Spinal cord (tissue), 10 donors: Measurements from ENCODE around the gene RBBP9. TPM values are rescaled to one million over a fixed set of nuclear protein-coding genes. Genes with fewer than 3 reads are reported as not detected.

ENCODE experiments used
- DNase-seq, 6 donors: peaks; one replicate each; pipeline versions ENCODE4 v3.0.0 to v3.0.0-alpha.2; 2013 to 2015; ENCODE audit warnings: low spot score in 6 of 6, low read depth in 4 of 6
- H3K27ac ChIP-seq: one replicate; pipeline ENCODE4 v1.5.1; 2013; ENCODE audit warnings: low read depth, low read length, control low read depth
- H3K27me3 ChIP-seq: one replicate; pipeline ENCODE4 v1.6.1; 2013; ENCODE audit warnings: low read length; ENCODE audit not compliant: control insufficient read depth, insufficient read depth
- H3K36me3 ChIP-seq: one replicate; pipeline ENCODE4 v1.6.1; 2013; ENCODE audit warnings: low read length; ENCODE audit not compliant: control insufficient read depth, insufficient read depth
- H3K4me1 ChIP-seq: one replicate; pipeline ENCODE4 v1.6.1; 2013; ENCODE audit warnings: low read length; ENCODE audit not compliant: control insufficient read depth, insufficient read depth
- H3K4me3 ChIP-seq: one replicate; pipeline ENCODE4 v1.5.1; 2013; ENCODE audit warnings: low read depth, low read length, control low read depth
- H3K9me3 ChIP-seq: one replicate; pipeline ENCODE4 v1.6.1; 2013; ENCODE audit warnings: low read length; ENCODE audit not compliant: control insufficient read depth, insufficient read depth
- WGBS: methylation state at CpG from one replicate; pipeline ENCODE4 v1.1.5; 2013; ENCODE audit warnings: missing lambda C conversion rate; ENCODE audit not compliant: insufficient coverage; 5-methylcytosine and 5-hydroxymethylcytosine counted together
- long read RNA-seq, 4 donors: transcript quantifications; one replicate each; lab custom pipeline, GENCODE V29; 2026
- polyA plus RNA-seq, 2 donors: library from polyadenylated mRNA; unstranded; fragments of 120-200 nt; gene quantifications; one replicate each; pipeline ENCODE4 v1.2.1, GENCODE V29; 2013; ENCODE audit not compliant: insufficient read length in 2 of 2
- total RNA-seq, 2 donors: library from RNA; depleted of rRNA in 1 of 2; stranded (reverse); fragments of 120-200 nt in 1 of 2; fragments of >200 nt in 1 of 2; gene quantifications; one replicate each; pipeline versions ENCODE4 v1.2.3 to v1.2.4, GENCODE V29; 2013 to 2014
- donor health status: healthy.

Gene RBBP9
- total RNA-seq (10 to 100 TPM; 27.7 to 31.5 TPM), polyA plus RNA-seq (10 to 100 TPM; 26.0 to 33.1 TPM)
- long read RNA-seq, donor 1, transcript RBBP9-201 (5 exons, 3,861 nt) = major isoform, 8 of 13 reads
- long read RNA-seq, donor 1, transcript RBBP9-202 (4 exons, 830 nt) = minor isoform, 5 of 13 reads
- long read RNA-seq, donor 1, partial matches to known transcripts = 0 of 13 reads
- long read RNA-seq, donor 1, other reads (novel, unspliced or antisense) = 0 of 13 reads
- long read RNA-seq, donor 2, transcript RBBP9-201 (5 exons, 3,861 nt) = major isoform, 11 of 11 reads
- long read RNA-seq, donor 2, partial matches to known transcripts = 0 of 11 reads
- long read RNA-seq, donor 2, other reads (novel, unspliced or antisense) = 0 of 11 reads
- long read RNA-seq, donor 3, transcript RBBP9-201 (5 exons, 3,861 nt) = major isoform, 7 of 10 reads
- long read RNA-seq, donor 3, partial matches to known transcripts = 0 of 10 reads
- long read RNA-seq, donor 3, other reads (novel, unspliced or antisense) = 0 of 10 reads
- long read RNA-seq, donor 4, transcript RBBP9-201 (5 exons, 3,861 nt) = major isoform, 16 of 17 reads
- long read RNA-seq, donor 4, partial matches to known transcripts = 0 of 17 reads
- long read RNA-seq, donor 4, other reads (novel, unspliced or antisense) = 0 of 17 reads

- peaks cover 2% of the 10 kb centered on the region for H3K27me3 ChIP-seq
- H3K36me3 ChIP-seq = no peaks in the 10 kb centered on the region
- under 1% methylated on average over 27 of the region's 31 CpGs for WGBS
- H3K4me3 ChIP-seq = peak within 1 kb of the TSS; percentile 98
- peak; percentile 67 to 97 (median 81) for DNase-seq
- peaks cover 3% of the 10 kb centered on the region for H3K4me1 ChIP-seq
- no peaks in the 10 kb centered on the region for H3K9me3 ChIP-seq
- peak within 1 kb of the TSS; percentile 85 for H3K27ac ChIP-seq
These were observed at the start of gene RBBP9 for GRCh38 chr20:18496740-18497592. RBBP9 (minus strand) TSS chr20:18497225; CDS start chr20:18497167, 58 bp downstream.

DNA sequence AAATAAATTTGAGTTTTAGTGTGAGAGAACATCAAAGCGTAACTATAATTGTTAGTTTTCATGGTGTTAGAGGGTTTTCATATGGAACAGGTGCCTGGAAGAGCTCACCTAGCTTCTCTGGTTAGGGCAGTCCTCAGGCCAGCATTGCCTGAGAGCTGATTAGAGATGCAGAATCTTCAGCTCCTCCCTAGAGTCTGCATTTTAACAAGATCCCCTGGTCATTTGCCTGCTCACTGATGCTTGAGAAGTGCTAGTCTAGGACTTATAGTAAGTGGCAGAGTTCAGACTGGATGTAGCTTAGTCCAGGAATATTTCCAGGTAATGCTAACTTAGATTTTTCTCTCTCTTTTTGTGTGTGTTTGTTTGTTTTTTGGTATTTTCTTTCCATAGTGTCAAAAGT is 48.5 kb upstream of the RBBP9 start:
- 100% methylated on average over 1 of the region's 1 CpG for WGBS
- Histone ChIP-seq H3K36me3 (peaks cover 37% of the 10 kb centered on the region), H3K27ac (no peak overlapping the region), H3K9me3 (no peaks in the 10 kb centered on the region), H3K27me3 (no peaks in the 10 kb centered on the region), H3K4me1 (no peaks in the 10 kb centered on the region), H3K4me3 (no peak overlapping the region)
- no peak for DNase-seq

DNA sequence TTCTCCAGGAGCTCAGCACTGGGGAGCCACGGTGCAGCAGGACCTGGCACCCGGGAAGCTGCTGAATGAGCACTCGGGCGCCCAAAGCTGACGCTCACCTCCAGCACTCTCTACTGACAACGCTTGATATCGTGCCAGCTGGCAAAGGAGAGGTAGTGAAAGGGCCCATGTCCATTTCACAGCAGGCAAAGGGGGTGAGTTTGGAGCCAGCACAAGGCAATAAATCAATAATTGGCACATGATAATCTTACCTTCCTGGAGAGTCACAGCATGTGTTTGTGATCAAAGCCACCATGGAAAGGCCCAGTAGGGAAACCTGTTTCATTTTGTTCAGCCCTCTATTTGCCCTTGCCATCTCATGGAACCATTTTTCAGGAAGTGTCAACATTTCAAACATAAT is 46.9 kb upstream of the RBBP9 start:
- H3K36me3 ChIP-seq = peaks cover 34% of the 10 kb centered on the region
- H3K4me3 ChIP-seq = no peak overlapping the region
- H3K27ac ChIP-seq = no peak overlapping the region
- H3K4me1 ChIP-seq = no peaks in the 10 kb centered on the region
- peak in 2 of 6 donors; percentile 3 to 37 for DNase-seq
- no peaks in the 10 kb centered on the region for H3K27me3 ChIP-seq
- H3K9me3 ChIP-seq = no peaks in the 10 kb centered on the region
- WGBS = 59% methylated on average over 7 of the region's 7 CpGs

- H3K9me3 ChIP-seq = no peaks in the 10 kb centered on the region
- no peak overlapping the region for H3K4me3 ChIP-seq
- no peak overlapping the region for H3K27ac ChIP-seq
- WGBS = 100% methylated on average over 2 of the region's 4 CpGs
- no peaks in the 10 kb centered on the region for H3K27me3 ChIP-seq
- H3K36me3 ChIP-seq = peaks cover 35% of the 10 kb centered on the region
- DNase-seq = no peak
- no peaks in the 10 kb centered on the region for H3K4me1 ChIP-seq
These were observed 46.2 kb upstream of the RBBP9 start for GRCh38 chr20:18543216-18543615.

GRCh38 chr20:18541741-18542140 is 44.7 kb upstream of the RBBP9 start:
- Histone ChIP-seq H3K9me3 (no peaks in the 10 kb centered on the region), H3K4me3 (no peak overlapping the region), H3K27ac (no peak overlapping the region), H3K36me3 (peaks cover 32% of the 10 kb centered on the region), H3K4me1 (no peaks in the 10 kb centered on the region), H3K27me3 (no peaks in the 10 kb centered on the region)
- no peak for DNase-seq
- 100% methylated on average over 1 of the region's 5 CpGs for WGBS

- Histone ChIP-seq H3K27me3 (no peaks in the 10 kb centered on the region), H3K9me3 (no peaks in the 10 kb centered on the region), H3K36me3 (peaks cover 23% of the 10 kb centered on the region), H3K4me3 (no peak overlapping the region), H3K27ac (no peak overlapping the region), H3K4me1 (no peaks in the 10 kb centered on the region)
- no peak for DNase-seq
- no CpG with 5 or more reads among the region's 2 CpGs for WGBS
These were observed 40.6 kb upstream of the RBBP9 start for GRCh38 chr20:18537651-18538050.

- Histone ChIP-seq H3K4me3 (no peak overlapping the region), H3K27me3 (no peaks in the 10 kb centered on the region), H3K27ac (no peak overlapping the region), H3K36me3 (peaks cover 41% of the 10 kb centered on the region), H3K4me1 (no peaks in the 10 kb centered on the region), H3K9me3 (no peaks in the 10 kb centered on the region)
- 96% methylated on average over 3 of the region's 6 CpGs for WGBS
- DNase-seq = no peak
These were observed 37.1 kb upstream of the RBBP9 start for GRCh38 chr20:18533978-18534644.

DNA sequence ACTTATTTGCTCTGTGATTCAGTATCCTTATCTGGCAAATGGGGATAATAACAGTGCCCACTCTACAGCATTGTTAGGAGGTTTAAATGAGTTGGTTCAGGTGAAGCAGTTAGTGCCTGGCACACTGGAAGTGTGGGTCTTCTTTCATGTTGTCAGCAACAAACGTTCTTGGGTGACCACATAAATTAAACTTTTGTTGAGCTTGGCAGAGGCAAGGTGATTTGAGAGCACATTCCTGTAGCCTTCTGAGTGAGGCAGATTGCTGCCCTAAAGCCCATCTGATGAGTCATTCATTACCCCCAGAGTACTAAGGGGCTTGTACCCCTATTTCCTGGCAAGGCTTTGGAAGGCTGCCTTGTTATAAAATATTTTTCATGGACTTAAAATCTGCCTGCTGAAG is 36.5 kb upstream of the RBBP9 start:
- Histone ChIP-seq H3K27me3 (no peaks in the 10 kb centered on the region), H3K27ac (no peak overlapping the region), H3K9me3 (no peaks in the 10 kb centered on the region), H3K4me3 (no peak overlapping the region), H3K36me3 (peaks cover 41% of the 10 kb centered on the region), H3K4me1 (no peaks in the 10 kb centered on the region)
- DNase-seq = no peak
- WGBS = 60% methylated on average over 1 of the region's 1 CpG

DNA sequence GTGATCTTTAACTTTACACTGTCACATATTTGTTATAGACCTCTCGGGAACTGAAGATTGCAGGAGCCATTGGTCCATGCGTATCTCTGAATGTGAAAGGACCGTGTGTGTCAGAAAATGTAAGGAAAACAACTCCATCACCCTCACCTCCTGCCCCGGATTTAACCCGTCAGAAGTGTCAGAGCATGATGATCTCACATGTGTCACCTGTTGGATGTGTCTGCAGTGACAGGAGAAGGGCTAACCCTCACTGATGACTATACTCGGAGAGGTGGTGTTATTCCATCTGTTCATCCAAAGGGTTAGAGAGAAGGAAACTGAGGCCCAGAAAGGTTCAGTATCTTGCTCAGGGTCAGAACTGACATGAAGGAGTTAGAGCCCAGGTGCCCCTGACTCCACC is 35.6 kb upstream of the RBBP9 start:
- WGBS = 96% methylated on average over 4 of the region's 6 CpGs
- no peaks in the 10 kb centered on the region for H3K4me1 ChIP-seq
- no peaks in the 10 kb centered on the region for H3K27me3 ChIP-seq
- H3K27ac ChIP-seq = no peak overlapping the region
- H3K9me3 ChIP-seq = no peaks in the 10 kb centered on the region
- DNase-seq = no peak
- H3K4me3 ChIP-seq = no peak overlapping the region
- peaks cover 38% of the 10 kb centered on the region for H3K36me3 ChIP-seq
